SK-N-SH treated with all-trans-retinoic acid at 6 μM for 48 hours (cell line): Measurements from ENCODE around the gene PSMA4.

Experiments
- ATAC-seq: fragments of 200-7000 bp; cut with Tn5 transposase; 3 replicates; pipeline ENCODE4 v1.9.1; 2020; ENCODE audit warnings: mild to moderate bottlenecking, moderate library complexity
- ARNTL ChIP-seq: fragments of 450-650 bp; formaldehyde crosslinking; IDR thresholded peaks from 2 replicates; pipeline ENCODE4 v1.5.0; 2020; ENCODE audit warnings: low read depth, mild to moderate bottlenecking, moderate library complexity, borderline replicate concordance
- BACH2 ChIP-seq: fragments of 250-450 bp; sonication (Bioruptor Pico); IDR thresholded peaks from 2 replicates; pipeline ENCODE4 v1.9.0; 2021; ENCODE audit warnings: mild to moderate bottlenecking, borderline replicate concordance
- CREB5 ChIP-seq: fragments of 250-450 bp; sonication (Bioruptor Pico); IDR thresholded peaks from 2 replicates; pipeline ENCODE4 v1.5.1; 2020; ENCODE audit warnings: low read depth, mild to moderate bottlenecking, moderate library complexity
- CSDC2 ChIP-seq: fragments of 250-450 bp; sonication (Bioruptor Pico); IDR thresholded peaks from 2 replicates; pipeline ENCODE4 v1.5.0; 2020; ENCODE audit warnings: mild to moderate bottlenecking, moderate library complexity
- GLIS3 ChIP-seq: fragments of 250-450 bp; sonication (Bioruptor Pico); IDR thresholded peaks from 2 replicates; pipeline ENCODE4 v1.5.0; 2020; ENCODE audit warnings: mild to moderate bottlenecking, moderate library complexity
- ISL1 ChIP-seq: fragments of 250-450 bp; sonication (Bioruptor Pico); IDR thresholded peaks from 2 replicates; pipeline ENCODE4 v2.1.2; 2022; ENCODE audit warnings: mild to moderate bottlenecking, moderate library complexity
- PPARA ChIP-seq: fragments of 250-450 bp; sonication (Bioruptor Pico); IDR thresholded peaks from 2 replicates; pipeline ENCODE4 v1.5.0; 2020; ENCODE audit warnings: mild to moderate bottlenecking, borderline replicate concordance
- RARB ChIP-seq: fragments of 250-450 bp; sonication (Bioruptor Pico); IDR thresholded peaks from 2 replicates; pipeline ENCODE4 v1.8.0; 2021; ENCODE audit warnings: mild to moderate bottlenecking, moderate library complexity
- TCF4 ChIP-seq: fragments of 250-450 bp; sonication (Bioruptor Pico); IDR thresholded peaks from 2 replicates; pipeline ENCODE4 v1.8.0; 2021; ENCODE audit warnings: mild to moderate bottlenecking, moderate library complexity, borderline replicate concordance
- TSHZ2 ChIP-seq: fragments of 250-450 bp; sonication (Bioruptor Pico); IDR thresholded peaks from 2 replicates; pipeline ENCODE4 v1.5.0; 2020; ENCODE audit warnings: mild to moderate bottlenecking, moderate library complexity
- ZC3H10 ChIP-seq: fragments of 250-450 bp; sonication (Bioruptor Pico); IDR thresholded peaks from 2 replicates; pipeline ENCODE4 v1.5.1; 2021; ENCODE audit warnings: mild to moderate bottlenecking, moderate library complexity
- ZFP3 ChIP-seq: fragments of 250-450 bp; sonication (Bioruptor Pico); IDR thresholded peaks from 2 replicates; pipeline ENCODE4 v1.5.0; 2020; ENCODE audit warnings: mild to moderate bottlenecking, moderate library complexity
- ZFP30 ChIP-seq: fragments of 450-650 bp; formaldehyde crosslinking; IDR thresholded peaks from 2 replicates; pipeline ENCODE4 v1.5.0; 2022; ENCODE audit warnings: mild to moderate bottlenecking, moderate library complexity
- ZNF565 ChIP-seq: fragments of 450-650 bp; formaldehyde crosslinking; conservative IDR thresholded peaks from 2 replicates; pipeline ENCODE4 v1.5.0; 2020; ENCODE audit warnings: low read depth, mild to moderate bottlenecking, moderate library complexity
- ZNF70 ChIP-seq: fragments of 450-650 bp; formaldehyde crosslinking; IDR thresholded peaks from 2 replicates; pipeline ENCODE4 v1.5.0; 2020; ENCODE audit warnings: mild to moderate bottlenecking, moderate library complexity
- ZNF8 ChIP-seq: fragments of 450-650 bp; formaldehyde crosslinking; IDR thresholded peaks from 2 replicates; pipeline ENCODE4 v1.5.0; 2020; ENCODE audit warnings: mild to moderate bottlenecking, moderate library complexity
- TF ChIP-seq, protein P1 (sequence below): fragments of 250-450 bp; sonication (Bioruptor Pico); IDR thresholded peaks from 2 replicates; pipeline ENCODE4 v1.5.1; 2021; ENCODE audit warnings: mild to moderate bottlenecking, moderate library complexity
- TF ChIP-seq, protein P2 (sequence below): fragments of 250-450 bp; sonication (Bioruptor Pico); IDR thresholded peaks from 2 replicates; pipeline ENCODE4 v1.8.0; 2020; ENCODE audit warnings: mild to moderate bottlenecking, moderate library complexity, borderline replicate concordance
- TF ChIP-seq, protein P3 (sequence below): fragments of 250-450 bp; sonication (Bioruptor Pico); IDR thresholded peaks from 2 replicates; pipeline ENCODE4 v1.8.0; 2021; ENCODE audit warnings: low read depth, mild to moderate bottlenecking, moderate library complexity, borderline replicate concordance

The PSMA4 gene

DNA sequence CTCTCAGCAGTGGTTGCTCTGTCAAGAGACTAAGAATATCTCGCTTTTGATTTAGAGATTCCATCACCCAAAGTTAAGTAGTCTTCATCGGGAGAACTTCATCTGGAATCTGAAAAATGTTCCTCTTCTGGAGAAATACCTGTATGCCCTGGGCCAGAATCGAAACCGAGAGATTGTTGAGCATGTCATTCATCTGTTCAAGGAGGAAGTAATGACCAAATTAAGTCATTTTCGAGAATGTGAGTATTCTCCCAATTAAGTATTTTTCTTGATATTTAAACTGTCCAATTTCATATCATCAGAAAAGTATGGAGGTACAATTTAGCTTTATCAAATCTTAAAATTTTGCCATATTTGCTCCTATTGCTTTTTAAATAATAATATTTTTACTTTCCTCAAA lies 12.9 kb upstream of the PSMA4 start (continued):
- TF ChIP-seq TSHZ2, result no peak

- TF ChIP-seq TCF4 (CRISPR knock-in tag) (no peak), TSHZ2 (no peak), ISL1 (CRISPR knock-in tag) (no peak), ZNF8 (CRISPR knock-in tag) (no peak), GLIS3 (CRISPR knock-in tag) (no peak), ZC3H10 (CRISPR knock-in tag) (no peak), CREB5 (CRISPR knock-in tag) (no peak), ZFP3 (CRISPR knock-in tag) (no peak), ZNF565 (CRISPR knock-in tag) (no peak), ZFP30 (no peak), RARB (no peak), ZNF70 (CRISPR knock-in tag) (no peak), BACH2 (CRISPR knock-in tag) (no peak), CSDC2 (no peak), ARNTL (CRISPR knock-in tag) (no peak)
- TF ChIP-seq, protein P1, sequence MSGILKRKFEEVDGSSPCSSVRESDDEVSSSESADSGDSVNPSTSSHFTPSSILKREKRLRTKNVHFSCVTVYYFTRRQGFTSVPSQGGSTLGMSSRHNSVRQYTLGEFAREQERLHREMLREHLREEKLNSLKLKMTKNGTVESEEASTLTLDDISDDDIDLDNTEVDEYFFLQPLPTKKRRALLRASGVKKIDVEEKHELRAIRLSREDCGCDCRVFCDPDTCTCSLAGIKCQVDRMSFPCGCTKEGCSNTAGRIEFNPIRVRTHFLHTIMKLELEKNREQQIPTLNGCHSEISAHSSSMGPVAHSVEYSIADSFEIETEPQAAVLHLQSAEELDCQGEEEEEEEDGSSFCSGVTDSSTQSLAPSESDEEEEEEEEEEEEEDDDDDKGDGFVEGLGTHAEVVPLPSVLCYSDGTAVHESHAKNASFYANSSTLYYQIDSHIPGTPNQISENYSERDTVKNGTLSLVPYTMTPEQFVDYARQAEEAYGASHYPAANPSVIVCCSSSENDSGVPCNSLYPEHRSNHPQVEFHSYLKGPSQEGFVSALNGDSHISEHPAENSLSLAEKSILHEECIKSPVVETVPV (CRISPR knock-in tag), result no peak
- TF ChIP-seq, all 23 proteins: peak for 0
- no peak for ATAC-seq
These were observed 6.9 kb upstream of the PSMA4 start for GRCh38 chr15:78533331-78533730.

DNA sequence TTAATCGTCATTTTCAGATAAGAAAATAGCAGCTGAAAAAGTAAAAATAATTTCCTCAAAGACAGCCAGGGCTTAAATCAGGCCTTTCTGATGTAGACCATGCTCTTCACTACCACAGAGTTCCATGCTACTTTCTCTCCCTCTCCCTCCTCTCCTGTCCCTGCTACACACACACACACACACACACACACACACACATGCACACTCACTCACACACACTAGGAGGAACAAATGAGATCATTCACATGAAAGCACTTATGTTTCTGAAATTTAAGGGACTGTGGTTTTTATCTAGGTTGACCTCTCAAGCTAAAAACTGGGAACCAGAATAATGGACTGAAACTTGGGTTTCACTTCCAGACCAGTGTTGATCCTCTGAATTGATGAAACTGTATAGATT lies 4.1 kb upstream of the PSMA4 start:
- no peak for ATAC-seq
- TF ChIP-seq BACH2 (CRISPR knock-in tag) (no peak), ZNF8 (CRISPR knock-in tag) (no peak), PPARA (no peak), ZFP3 (CRISPR knock-in tag) (no peak), ZNF70 (CRISPR knock-in tag) (no peak), ARNTL (CRISPR knock-in tag) (no peak), TSHZ2 (no peak)
- TF ChIP-seq, protein P2, sequence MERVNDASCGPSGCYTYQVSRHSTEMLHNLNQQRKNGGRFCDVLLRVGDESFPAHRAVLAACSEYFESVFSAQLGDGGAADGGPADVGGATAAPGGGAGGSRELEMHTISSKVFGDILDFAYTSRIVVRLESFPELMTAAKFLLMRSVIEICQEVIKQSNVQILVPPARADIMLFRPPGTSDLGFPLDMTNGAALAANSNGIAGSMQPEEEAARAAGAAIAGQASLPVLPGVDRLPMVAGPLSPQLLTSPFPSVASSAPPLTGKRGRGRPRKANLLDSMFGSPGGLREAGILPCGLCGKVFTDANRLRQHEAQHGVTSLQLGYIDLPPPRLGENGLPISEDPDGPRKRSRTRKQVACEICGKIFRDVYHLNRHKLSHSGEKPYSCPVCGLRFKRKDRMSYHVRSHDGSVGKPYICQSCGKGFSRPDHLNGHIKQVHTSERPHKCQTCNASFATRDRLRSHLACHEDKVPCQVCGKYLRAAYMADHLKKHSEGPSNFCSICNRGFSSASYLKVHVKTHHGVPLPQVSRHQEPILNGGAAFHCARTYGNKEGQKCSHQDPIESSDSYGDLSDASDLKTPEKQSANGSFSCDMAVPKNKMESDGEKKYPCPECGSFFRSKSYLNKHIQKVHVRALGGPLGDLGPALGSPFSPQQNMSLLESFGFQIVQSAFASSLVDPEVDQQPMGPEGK (CRISPR knock-in tag), result no peak
- TF ChIP-seq, protein P3, sequence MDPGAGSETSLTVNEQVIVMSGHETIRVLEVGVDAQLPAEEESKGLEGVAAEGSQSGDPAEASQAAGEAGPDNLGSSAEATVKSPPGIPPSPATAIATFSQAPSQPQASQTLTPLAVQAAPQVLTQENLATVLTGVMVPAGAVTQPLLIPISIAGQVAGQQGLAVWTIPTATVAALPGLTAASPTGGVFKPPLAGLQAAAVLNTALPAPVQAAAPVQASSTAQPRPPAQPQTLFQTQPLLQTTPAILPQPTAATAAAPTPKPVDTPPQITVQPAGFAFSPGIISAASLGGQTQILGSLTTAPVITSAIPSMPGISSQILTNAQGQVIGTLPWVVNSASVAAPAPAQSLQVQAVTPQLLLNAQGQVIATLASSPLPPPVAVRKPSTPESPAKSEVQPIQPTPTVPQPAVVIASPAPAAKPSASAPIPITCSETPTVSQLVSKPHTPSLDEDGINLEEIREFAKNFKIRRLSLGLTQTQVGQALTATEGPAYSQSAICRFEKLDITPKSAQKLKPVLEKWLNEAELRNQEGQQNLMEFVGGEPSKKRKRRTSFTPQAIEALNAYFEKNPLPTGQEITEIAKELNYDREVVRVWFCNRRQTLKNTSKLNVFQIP, result no peak
